Neural cell (in vitro differentiated cells): Measurements from ENCODE around the gene BCL3.

Experiments
- EP300 ChIP-seq: fragments of 450-650 bp; conservative IDR thresholded peaks from 2 replicates; pipeline ENCODE4 v1.6.1; 2014; ENCODE audit warnings: antibody characterized with exemption, mild to moderate bottlenecking, moderate library complexity; ENCODE audit not compliant: poor library complexity, severe bottlenecking
- EZH2 ChIP-seq: fragments of 200-600, 300-800 bp; shearing (Covaris generic), sonication (generic); IDR thresholded peaks from 2 replicates; pipeline ENCODE4 v1.6.1; 2014; ENCODE audit warnings: antibody characterized with exemption, low read length, borderline replicate concordance, mild to moderate bottlenecking; ENCODE audit not compliant: insufficient read depth, poor library complexity, severe bottlenecking
- MXI1 ChIP-seq: fragments of 450-650 bp; conservative IDR thresholded peaks from 2 replicates; pipeline ENCODE4 v1.6.1; 2014; ENCODE audit warnings: antibody characterized with exemption, mild to moderate bottlenecking; ENCODE audit not compliant: poor library complexity, severe bottlenecking
- POLR2AphosphoS5 ChIP-seq: IDR thresholded peaks from 2 replicates; pipeline ENCODE4 v1.6.1; 2012
- RAD21 ChIP-seq: fragments of 450-650 bp; conservative IDR thresholded peaks from 2 replicates; pipeline ENCODE4 v1.6.1; 2014; ENCODE audit warnings: antibody characterized with exemption, mild to moderate bottlenecking, moderate library complexity
- REST ChIP-seq: IDR thresholded peaks from 2 replicates; pipeline ENCODE4 v1.6.1; 2012; ENCODE audit warnings: borderline replicate concordance
- SMC3 ChIP-seq: fragments of 450-650 bp; conservative IDR thresholded peaks from 2 replicates; pipeline ENCODE4 v1.6.1; 2014; ENCODE audit warnings: antibody characterized with exemption, mild to moderate bottlenecking, moderate library complexity; ENCODE audit not compliant: poor library complexity
- TAF1 ChIP-seq: IDR thresholded peaks from 2 replicates; pipeline ENCODE4 v1.6.1; 2012; ENCODE audit warnings: low read depth
- TF ChIP-seq, protein P1 (sequence below): fragments of 450-650 bp; IDR thresholded peaks from 2 replicates; pipeline ENCODE4 v1.5.1; 2014; ENCODE audit warnings: antibody characterized with exemption, mild to moderate bottlenecking, moderate library complexity; ENCODE audit not compliant: poor library complexity, severe bottlenecking

- TF ChIP-seq, protein P1, sequence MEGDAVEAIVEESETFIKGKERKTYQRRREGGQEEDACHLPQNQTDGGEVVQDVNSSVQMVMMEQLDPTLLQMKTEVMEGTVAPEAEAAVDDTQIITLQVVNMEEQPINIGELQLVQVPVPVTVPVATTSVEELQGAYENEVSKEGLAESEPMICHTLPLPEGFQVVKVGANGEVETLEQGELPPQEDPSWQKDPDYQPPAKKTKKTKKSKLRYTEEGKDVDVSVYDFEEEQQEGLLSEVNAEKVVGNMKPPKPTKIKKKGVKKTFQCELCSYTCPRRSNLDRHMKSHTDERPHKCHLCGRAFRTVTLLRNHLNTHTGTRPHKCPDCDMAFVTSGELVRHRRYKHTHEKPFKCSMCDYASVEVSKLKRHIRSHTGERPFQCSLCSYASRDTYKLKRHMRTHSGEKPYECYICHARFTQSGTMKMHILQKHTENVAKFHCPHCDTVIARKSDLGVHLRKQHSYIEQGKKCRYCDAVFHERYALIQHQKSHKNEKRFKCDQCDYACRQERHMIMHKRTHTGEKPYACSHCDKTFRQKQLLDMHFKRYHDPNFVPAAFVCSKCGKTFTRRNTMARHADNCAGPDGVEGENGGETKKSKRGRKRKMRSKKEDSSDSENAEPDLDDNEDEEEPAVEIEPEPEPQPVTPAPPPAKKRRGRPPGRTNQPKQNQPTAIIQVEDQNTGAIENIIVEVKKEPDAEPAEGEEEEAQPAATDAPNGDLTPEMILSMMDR: no peak
- TF ChIP-seq REST: no peak
- TF ChIP-seq EP300: no peak
- no peak for TF ChIP-seq EZH2
- no peak for TF ChIP-seq POLR2AphosphoS5
- no peak for TF ChIP-seq SMC3
- TF ChIP-seq TAF1: no peak
- no peak for TF ChIP-seq MXI1
- no peak for TF ChIP-seq RAD21
Measured at GRCh38 chr19:44788971-44789370, 40.5 kb downstream of the BCL3 start.
